Cardiac septum (tissue), 1 donor: ENCODE measurements around the gene EXOC6. TPM values are rescaled to one million over a fixed set of nuclear protein-coding genes. Genes with fewer than 3 reads are reported as not detected.
A peak's percentile ranks its signal among the peaks of the same experiment; 100 is the strongest.

Experiments
- DNase-seq: peaks from one replicate; pipeline ENCODE4 v3.0.0-alpha.2; 2020; ENCODE audit warnings: low spot score
- intact Hi-C: fragments of 100-400 bp; cut with DNase I; formaldehyde crosslinking; loops from one replicate; pipeline ENCODE4 v1.14.0; 2022
- total RNA-seq: library from RNA; stranded (reverse); fragmentation: NEBNext Ultra II Directional; extraction: Animal tissue kit (Norgen Biotek cat#: 25700); gene quantifications from one replicate; pipeline ENCODE4 v1.2.1, GENCODE V29; 2021
- donor health status: DM: no; HTN: no; CAD: no.

EXOC6 gene
- total RNA-seq, 1 donor from 2014 or later: 9.9 TPM

- intact Hi-C loops: no loop called here
- DNase-seq: no peak
Observed at GRCh38 chr10:93071674-93072224, 223.4 kb downstream of the EXOC6 start.

- DNase-seq: no peak
- intact Hi-C loops: no loop called here
Observed at GRCh38 chr10:93072225-93072712, 223.9 kb downstream of the EXOC6 start.

DNA sequence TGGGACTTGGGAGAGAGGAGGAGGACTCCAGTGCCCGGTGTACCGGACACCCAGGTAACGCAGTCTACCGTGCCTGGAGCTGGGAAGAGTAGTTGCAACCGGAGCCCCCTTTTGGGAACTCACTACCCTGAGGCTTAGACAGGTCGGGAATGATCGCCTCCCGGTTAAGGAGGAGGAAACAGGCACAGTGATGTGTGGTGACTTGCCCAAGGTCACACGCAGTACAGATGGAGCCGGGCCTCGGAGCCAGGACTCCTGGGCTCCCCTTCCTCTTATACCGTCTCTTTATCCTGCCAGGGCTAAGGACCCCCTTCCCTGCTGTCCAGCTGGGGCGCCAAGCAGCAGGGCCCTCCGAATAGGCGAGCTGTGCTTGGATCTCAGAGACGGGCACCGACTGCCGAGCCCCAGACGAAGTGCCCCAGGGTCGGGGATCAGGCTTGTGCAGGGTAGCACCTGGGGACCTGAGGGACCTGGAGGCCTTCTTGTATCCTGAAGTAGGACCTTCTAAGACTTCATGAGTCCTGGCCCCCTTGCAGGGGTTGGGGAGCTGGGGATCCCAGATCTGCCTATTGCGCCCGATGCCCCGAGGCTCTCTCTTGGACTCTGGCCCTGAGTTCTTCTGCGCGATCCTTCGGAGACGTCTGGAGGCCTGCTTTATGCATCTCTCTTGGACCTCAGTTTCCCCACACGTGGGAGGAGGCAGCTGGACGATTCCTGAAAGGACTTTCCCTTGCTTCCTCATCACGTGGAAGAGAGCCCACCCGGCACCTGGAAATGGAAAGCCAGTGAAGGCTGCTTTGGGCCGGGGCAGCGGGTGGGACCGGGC is 224.6 kb downstream of the EXOC6 start:
- DNase-seq: peak; percentile 69
- intact Hi-C loops: no loop called here

DNA sequence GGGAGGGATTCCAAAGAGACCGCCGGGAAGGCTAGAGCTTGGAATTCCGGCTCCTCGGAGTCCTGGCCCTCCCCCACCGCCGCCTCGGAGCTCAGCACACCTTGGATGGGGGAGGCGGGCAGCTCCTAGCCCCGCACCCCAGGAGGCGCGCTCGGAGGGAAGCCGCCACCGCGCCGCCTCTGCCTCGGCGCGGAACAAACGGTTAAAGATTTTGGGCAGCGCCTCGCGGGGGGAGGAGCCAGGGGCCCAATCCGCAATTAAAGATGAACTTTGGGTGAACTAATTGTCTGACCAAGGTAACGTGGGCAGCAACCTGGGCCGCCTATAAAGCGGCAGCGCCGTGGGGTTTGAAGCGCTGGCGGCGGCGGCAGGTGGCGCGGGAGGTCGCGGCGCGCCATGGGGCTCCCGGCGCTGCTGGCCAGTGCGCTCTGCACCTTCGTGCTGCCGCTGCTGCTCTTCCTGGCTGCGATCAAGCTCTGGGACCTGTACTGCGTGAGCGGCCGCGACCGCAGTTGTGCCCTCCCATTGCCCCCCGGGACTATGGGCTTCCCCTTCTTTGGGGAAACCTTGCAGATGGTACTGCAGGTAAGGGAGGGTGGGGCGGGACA is 225.3 kb downstream of the EXOC6 start, which contains the start of gene CYP26A1:
CYP26A1 (plus strand) TSS at position 355 of the 608 bp plus-strand sequence; CDS start at position 397, 42 bp downstream.
- intact Hi-C loops: no loop called here
- DNase-seq: no peak

- DNase-seq: no peak
- intact Hi-C loops: no loop called here
Observed at GRCh38 chr10:93074147-93074596, 225.9 kb downstream of the EXOC6 start.

- peak; percentile 47 for DNase-seq
Observed at GRCh38 chr10:93074597-93075368, 226.5 kb downstream of the EXOC6 start.

GRCh38 chr10:93075369-93076221 is 227.3 kb downstream of the EXOC6 start:
- intact Hi-C loops: no loop called here
- DNase-seq: peak; percentile 49

More at GRCh38 chr10:93074597-93075368, 226.5 kb downstream of the EXOC6 start:
- intact Hi-C loops: no loop called here

GRCh38 chr10:93076871-93077270 is 228.6 kb downstream of the EXOC6 start:
- no peak for DNase-seq
- intact Hi-C loops: no loop called here

DNA sequence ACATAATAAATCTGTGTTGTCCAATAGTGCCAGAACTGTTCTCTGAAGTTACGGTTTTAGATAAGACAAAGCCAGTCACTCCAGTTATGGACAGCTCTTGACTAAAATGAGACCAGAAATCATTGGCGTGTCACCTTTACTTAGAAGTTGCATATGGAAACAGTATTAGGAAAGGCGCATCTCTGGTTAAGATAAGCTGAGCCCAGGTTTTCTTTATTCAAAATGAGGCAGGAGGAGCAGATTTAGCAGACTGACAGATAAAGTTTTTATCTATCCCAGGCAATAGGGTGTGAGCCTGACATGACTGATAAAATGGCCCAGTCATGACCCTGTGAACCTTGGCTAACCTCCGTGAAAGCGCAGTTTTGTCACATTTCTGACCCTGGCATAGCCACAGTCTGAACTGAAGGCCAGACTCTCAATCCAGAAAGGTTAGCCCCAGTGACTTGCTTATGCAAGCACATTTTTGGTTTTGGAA is 229.6 kb downstream of the EXOC6 start:
- intact Hi-C loops: no loop called here
- no peak for DNase-seq

DNA sequence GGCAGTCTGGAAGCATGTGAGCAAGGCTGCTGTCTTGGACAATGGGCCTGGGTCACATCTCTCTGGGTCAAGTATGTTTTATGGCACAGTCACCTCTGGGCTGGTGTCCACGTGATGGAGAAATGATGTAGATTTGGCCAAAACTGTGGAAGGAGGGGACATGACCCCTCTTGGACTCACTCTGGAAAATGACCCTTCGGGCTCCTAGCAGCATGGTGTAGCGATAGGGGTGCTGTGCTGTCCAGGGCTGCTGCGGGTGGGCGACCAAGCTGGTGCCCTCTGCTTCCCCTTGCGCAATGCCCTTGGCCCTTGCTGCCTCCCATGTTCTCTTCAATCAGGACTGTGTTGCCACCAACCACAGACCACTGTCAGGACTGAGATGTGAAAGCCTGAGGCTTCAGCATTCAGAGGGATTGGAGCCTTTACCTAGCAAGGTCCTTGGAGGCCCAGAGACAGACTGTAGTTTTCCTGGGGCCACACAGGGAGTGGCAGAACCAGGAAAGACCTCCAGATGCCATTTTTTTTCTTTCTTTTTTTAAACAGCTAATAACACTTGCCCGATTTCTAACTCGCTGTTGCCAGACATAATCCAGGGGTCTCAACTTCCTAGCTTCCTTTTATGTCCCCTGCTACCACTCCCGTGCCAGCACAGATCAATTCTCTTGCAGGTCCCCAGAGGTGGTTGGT is 231.5 kb downstream of the EXOC6 start:
- intact Hi-C loops: loop anchor here (2.0 to 5.0 kb wide), 2 partner anchors 35 to 207 kb away; no protein-coding TSS in a partner anchor
- peak; percentile 20 for DNase-seq

DNA sequence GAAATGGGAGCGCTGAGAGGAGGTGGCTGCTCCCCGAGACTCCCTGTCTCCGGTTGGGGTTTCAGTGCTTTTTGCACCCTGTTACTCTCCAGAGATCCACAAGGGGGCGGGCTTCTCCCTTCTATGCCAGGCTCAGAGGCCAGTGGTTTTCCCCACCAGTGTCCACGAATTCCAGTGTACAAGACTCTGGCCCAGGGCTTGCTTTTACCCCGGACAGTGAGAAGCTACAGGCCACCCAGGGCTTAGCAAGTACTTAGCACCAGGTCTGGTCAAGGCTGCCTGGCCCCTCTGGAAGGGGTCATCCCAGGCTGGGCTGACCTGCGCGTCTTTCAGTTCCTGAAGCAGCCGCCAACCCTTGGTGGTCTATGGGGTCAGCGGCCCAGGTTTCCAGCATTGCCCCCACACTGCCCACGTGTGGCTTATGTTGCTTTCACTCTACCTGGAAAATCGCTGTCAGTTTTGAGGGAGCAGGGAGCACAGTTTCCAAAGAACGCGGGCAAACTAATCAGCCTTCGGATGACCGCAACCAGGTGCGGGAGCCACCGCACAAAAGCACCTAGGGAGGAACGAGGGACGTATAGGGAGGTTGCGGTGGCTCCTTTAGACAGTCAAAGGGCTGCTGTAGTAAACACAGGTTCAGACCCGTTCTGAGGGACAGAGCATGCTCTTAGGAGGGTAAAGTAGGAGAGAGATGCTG is 232.2 kb downstream of the EXOC6 start:
- intact Hi-C loops: loop anchor here (2.0 to 5.0 kb wide), 2 partner anchors 34 to 207 kb away; no protein-coding TSS in a partner anchor
- DNase-seq: peak; percentile 80

GRCh38 chr10:93081318-93081717 is 233.0 kb downstream of the EXOC6 start:
- peak; percentile 49 for DNase-seq
- intact Hi-C loops: loop anchor here (2.0 to 5.0 kb wide), 2 partner anchors 33 to 206 kb away; no protein-coding TSS in a partner anchor

- intact Hi-C loops: loop anchor here (2.0 to 5.0 kb wide), 2 partner anchors 33 to 205 kb away; no protein-coding TSS in a partner anchor
Observed at GRCh38 chr10:93081834-93082233, 233.5 kb downstream of the EXOC6 start.

DNA sequence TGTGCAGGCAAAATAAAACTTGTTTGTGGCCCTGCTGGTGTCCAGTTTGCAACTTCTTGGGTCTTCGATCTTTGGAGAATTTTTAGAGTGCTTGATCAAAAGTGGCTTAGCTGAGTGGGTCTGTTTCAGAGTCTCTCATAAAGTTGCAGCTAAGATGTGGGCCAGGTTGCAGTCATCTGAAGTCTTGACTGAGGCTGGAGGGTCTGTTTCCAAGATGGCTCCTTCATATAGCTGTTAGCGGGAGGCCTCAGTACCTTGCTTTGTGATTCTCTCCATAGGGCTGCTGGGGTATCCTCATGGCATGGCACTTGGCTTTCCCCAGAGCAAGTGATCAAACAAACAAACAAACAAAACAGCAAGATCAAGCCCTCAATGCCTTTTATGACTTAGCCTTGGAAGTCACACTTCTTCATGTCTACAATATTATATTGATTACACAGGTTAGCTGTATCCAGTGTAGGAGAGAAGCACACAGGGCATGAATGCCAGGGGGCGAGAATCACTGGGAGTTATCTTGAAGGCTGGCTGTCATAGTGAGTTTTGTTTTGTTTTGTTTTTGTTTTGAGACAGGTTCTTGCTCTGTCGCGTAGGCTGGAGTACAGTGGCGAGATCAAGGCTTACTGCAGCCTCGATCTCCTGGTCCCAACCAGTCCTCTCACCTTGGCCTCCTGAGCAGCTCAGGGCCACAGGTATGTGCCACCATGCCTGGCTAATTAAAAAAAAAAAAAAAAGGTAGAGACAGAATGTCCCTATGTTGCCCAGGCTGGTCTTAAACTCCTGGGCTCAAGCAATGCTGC is 235.6 kb downstream of the EXOC6 start:
- peak; percentile 27 for DNase-seq
- intact Hi-C loops: loop anchor here (5.0 kb wide), 1 partner anchor 203 kb away; no protein-coding TSS in a partner anchor

More at GRCh38 chr10:93081834-93082233, 233.5 kb downstream of the EXOC6 start:
- peak; percentile 43 for DNase-seq

GRCh38 chr10:93085272-93085859 is 237.0 kb downstream of the EXOC6 start:
- DNase-seq: no peak
- intact Hi-C loops: no loop called here

DNA sequence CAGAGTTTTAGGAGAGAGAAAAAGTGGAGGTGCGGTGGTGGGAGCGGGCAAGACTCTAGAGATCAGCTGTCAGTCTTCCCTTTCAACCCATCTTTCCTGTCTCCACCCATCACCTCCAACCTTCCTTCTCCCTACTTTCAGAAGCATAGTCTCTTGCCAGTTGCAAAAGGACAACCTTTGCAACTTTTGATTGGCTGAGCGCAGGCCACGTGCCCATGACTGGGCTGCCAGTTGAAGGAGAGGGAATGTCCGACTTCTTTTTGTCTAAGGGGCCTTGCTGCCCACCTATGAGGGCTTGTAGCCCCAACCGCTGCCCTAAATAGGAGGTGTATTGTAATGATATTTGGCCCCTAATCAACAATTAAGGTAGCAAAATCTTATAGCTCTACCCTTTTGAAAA is 238.0 kb downstream of the EXOC6 start:
- intact Hi-C loops: no loop called here
- no peak for DNase-seq
